ENCODE results near the gene IFIT3.

DNA sequence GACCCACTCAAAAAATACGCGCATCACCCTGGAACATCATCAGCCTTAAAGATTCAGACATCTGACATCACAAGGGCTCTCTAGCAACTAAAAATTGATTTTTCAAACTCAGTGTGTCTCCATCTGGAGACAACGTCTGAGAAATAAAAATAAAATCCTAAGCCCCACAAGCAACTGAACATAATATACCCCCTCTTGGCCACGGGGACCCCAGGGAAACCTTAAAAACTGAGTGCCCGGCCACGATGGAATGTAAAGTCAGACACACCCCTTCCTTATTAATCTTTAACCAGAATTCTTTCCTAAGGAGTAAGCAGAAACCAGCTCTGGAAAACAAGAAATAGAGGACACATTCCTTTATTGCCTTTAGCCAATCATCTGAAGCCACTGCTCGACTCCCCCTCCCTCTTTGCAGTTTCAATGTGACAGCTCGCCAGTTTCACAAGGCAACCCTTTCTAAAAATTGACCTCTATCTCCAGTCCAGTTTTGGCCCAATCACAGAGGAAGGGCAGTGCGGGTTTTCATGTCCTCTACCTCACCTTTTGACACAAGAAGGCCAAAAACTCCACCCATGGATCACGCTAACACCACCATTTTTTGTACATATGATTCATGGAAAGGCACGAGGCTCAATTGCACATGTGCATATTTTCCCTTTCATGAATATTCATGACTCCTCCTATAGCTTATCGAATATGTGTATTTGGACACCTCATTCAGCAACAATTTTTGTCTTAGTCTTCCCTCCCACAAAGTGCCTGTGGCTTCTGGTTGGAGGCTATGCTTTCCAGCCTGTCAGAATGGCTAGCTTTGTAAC, 24.2 kb downstream of the IFIT3 start:
- TF ChIP-seq, protein P1, sequence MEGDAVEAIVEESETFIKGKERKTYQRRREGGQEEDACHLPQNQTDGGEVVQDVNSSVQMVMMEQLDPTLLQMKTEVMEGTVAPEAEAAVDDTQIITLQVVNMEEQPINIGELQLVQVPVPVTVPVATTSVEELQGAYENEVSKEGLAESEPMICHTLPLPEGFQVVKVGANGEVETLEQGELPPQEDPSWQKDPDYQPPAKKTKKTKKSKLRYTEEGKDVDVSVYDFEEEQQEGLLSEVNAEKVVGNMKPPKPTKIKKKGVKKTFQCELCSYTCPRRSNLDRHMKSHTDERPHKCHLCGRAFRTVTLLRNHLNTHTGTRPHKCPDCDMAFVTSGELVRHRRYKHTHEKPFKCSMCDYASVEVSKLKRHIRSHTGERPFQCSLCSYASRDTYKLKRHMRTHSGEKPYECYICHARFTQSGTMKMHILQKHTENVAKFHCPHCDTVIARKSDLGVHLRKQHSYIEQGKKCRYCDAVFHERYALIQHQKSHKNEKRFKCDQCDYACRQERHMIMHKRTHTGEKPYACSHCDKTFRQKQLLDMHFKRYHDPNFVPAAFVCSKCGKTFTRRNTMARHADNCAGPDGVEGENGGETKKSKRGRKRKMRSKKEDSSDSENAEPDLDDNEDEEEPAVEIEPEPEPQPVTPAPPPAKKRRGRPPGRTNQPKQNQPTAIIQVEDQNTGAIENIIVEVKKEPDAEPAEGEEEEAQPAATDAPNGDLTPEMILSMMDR (IDR thresholded peaks at IDR 0.05; ENCODE audit: low read depth, low read length): no peak
- TF ChIP-seq POLR2A (IDR thresholded peaks at IDR 0.05; ENCODE audit: extremely low read depth, insufficient read length) (no peak), MYC (IDR thresholded peaks at IDR 0.05; ENCODE audit: low read depth, low read length) (no peak)
